Measurements from ENCODE around the gene DGKD.

Gene DGKD

GRCh38 chr2:233414777-233415570 is 60.7 kb downstream of the DGKD start:
- no peak for DNase-seq

GRCh38 chr2:233416199-233416598 is 61.9 kb downstream of the DGKD start:
- DNase-seq = no peak

GRCh38 chr2:233416706-233417105 is 62.4 kb downstream of the DGKD start:
- no peak for DNase-seq

GRCh38 chr2:233417282-233417681 is 63.0 kb downstream of the DGKD start:
- DNase-seq = no peak

GRCh38 chr2:233418052-233418760 is 63.9 kb downstream of the DGKD start:
- no peak for DNase-seq

- no peak for DNase-seq
Observed at GRCh38 chr2:233418761-233419546, 64.7 kb downstream of the DGKD start.

GRCh38 chr2:233419602-233420391 is 65.5 kb downstream of the DGKD start:
- DNase-seq = no peak

- DNase-seq = no peak
Observed at GRCh38 chr2:233421091-233421816, 67.0 kb downstream of the DGKD start.

- no peak for DNase-seq
Observed at GRCh38 chr2:233422050-233422639, 67.9 kb downstream of the DGKD start.

GRCh38 chr2:233422649-233423551 is 68.6 kb downstream of the DGKD start:
- DNase-seq = no peak

GRCh38 chr2:233423552-233423860 is 69.2 kb downstream of the DGKD start:
- DNase-seq = no peak

- DNase-seq = no peak
Observed at GRCh38 chr2:233424154-233424951, 70.1 kb downstream of the DGKD start.

GRCh38 chr2:233426619-233427342 is 72.5 kb downstream of the DGKD start:
- DNase-seq = no peak

GRCh38 chr2:233428008-233428407 is 73.7 kb downstream of the DGKD start:
- no peak for DNase-seq

GRCh38 chr2:233428438-233428837 is 74.1 kb downstream of the DGKD start:
- DNase-seq = no peak

GRCh38 chr2:233429175-233429897 is 75.0 kb downstream of the DGKD start:
- DNase-seq = no peak

GRCh38 chr2:233430081-233430480 is 75.8 kb downstream of the DGKD start:
- no peak for DNase-seq

- no peak for DNase-seq
Observed at GRCh38 chr2:233430651-233431050, 76.4 kb downstream of the DGKD start.
